GM19397 (cell line): ENCODE results near the gene COQ2.
A peak's percentile ranks its signal among the peaks of the same experiment; 100 is the strongest.
"Not testable (repeated sequence)": the region's sequence is repeated elsewhere in the genome, so short reads cannot be mapped to it uniquely, and the experiment has no call there.

Experiments
- ATAC-seq: cut with Tn5 transposase; IDR thresholded peaks from one replicate; pipeline ENCODE4 v1.9.1; 2021; ENCODE audit warnings: mild to moderate bottlenecking, moderate library complexity; ENCODE audit not compliant: unreplicated experiment

The COQ2 gene, protein sequence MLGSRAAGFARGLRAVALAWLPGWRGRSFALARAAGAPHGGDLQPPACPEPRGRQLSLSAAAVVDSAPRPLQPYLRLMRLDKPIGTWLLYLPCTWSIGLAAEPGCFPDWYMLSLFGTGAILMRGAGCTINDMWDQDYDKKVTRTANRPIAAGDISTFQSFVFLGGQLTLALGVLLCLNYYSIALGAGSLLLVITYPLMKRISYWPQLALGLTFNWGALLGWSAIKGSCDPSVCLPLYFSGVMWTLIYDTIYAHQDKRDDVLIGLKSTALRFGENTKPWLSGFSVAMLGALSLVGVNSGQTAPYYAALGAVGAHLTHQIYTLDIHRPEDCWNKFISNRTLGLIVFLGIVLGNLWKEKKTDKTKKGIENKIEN

DNA sequence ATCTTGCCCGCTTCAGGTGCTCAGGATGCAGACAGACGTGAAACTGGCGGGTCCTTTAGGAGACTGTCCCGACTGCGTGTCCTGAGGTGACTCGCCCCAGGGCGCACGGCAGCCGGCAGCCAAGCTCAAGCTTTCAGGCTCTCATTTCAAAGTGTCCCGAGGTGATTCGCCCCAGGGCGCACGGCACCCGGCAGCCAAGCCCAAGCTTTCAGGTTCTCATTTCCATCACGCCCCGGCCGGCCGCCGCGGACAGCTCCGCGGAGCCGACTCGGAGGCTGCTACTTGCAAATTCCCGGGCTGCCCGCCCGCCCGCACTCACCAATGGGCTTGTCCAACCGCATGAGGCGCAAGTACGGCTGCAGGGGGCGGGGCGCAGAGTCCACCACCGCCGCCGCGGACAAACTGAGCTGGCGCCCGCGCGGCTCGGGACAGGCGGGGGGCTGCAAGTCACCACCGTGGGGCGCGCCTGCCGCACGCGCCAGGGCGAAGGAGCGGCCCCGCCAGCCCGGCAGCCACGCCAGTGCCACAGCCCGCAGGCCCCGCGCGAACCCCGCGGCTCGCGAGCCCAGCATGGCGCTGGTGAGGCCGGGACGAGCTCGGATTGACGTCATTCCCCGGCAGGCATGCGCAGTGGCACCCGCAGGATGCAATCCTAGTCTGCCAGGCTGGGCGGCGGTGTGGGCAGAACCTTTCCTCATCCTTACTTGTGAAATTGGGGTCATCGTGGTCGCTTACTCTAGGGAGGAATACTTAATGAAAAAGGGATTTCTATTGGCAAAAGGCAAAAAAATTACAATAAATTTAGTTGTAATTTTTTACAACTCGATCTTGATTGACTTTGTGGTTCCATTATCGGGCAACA lies at the start of gene COQ2:
Gene COQ2, minus strand, starts transcription at position 606 of the 862 bp plus-strand sequence. Its CDS starts 34 bp downstream, at position 572.
- ATAC-seq = peak; percentile 93

DNA sequence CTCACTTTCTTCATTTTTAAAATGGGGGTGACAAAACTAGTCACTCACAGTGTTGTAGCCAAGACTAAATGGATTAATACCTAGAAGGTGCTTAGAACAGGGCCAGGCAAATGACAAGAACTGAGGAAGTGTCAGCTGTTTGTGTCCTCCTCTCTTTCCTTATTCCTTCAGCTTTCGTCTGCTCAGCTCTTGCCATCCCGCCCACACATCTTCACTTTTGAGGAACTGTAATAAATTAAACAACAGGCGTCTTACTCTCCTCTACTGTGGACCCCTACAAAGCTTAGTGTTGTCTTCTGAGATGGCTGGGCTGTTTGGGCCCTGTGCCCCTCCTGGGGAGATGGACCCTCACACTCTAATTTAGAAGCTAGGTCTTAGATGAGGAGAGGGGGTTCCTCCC lies 47.4 kb upstream of the COQ2 start:
- no peak for ATAC-seq

DNA sequence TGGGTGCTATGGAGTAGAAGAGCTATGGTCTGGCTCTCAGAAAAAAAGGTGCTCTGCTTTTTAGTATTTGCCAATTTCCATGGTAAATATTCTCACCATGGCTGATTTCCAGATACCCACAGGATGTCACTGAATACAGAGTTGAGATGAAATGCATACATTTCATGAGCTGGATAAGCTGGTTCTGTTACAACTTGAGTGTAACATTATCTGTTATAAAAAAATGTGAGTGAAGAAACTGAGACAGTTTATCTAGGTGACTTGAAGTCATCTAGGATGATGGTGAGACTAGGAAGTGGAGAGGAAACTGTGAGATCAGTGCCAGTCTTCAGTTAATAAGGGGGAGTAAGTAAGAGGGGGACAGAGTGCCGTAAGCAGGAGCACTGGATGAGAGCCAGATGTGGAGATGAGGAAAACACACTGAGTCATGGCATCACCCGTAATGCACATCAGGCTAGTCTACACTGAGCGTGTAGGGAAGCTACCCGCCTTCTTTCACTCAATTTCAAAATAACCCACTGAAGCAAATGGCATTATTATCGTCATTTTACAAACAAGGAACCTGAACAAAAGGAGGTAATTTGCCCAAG lies 45.0 kb upstream of the COQ2 start:
- ATAC-seq = no peak

DNA sequence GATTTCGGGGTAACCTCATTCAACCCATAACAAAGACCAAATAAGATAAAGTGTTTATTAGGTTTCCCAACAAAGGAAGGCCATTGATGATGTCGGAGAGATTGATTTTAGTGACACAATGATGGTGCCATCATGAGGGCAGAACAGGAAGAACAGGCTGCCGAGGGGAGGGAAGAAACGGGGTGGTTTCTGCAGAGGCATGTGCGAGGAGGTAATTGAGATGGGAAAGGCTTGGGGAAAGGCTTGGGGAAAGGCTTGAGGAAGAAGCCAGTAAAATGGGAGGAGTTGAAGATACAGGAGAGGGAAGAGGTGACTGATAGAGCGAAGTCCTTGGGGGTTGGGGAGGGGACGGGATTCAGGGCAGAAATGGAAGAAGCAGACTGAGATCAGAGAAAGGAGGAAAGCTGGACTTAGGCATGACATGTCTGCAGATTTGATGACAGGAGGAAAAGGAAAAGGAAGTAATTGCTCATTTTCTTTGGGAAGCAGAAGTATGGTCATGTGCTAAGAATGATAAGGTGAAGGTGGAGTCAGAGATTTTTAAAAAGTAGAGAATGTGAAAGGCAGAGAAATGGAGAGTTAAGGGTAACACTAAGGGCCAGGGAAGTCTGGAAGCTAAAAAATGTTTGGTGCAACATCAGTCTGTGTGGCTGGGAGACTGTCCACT lies 44.1 kb upstream of the COQ2 start:
- ATAC-seq = no peak

DNA sequence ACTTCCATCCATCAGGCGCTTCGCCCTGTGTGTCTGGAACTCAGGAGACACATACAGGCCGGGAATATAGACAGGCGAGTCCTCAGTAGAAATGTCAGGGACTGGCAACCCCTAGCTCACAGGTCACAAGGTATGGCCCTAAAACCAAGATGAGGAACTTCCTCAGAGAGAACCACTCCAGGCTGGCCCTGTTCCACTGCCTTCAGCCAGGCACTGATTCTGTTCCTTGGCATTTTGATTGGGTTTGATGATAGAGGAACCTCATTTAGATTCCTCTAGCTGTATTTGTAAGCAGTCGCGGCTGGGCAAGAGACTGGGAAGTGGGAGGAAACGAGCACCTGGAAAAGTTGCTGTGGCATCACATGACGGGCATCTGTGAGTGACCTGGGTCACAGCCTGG lies 41.9 kb upstream of the COQ2 start:
- no peak for ATAC-seq

DNA sequence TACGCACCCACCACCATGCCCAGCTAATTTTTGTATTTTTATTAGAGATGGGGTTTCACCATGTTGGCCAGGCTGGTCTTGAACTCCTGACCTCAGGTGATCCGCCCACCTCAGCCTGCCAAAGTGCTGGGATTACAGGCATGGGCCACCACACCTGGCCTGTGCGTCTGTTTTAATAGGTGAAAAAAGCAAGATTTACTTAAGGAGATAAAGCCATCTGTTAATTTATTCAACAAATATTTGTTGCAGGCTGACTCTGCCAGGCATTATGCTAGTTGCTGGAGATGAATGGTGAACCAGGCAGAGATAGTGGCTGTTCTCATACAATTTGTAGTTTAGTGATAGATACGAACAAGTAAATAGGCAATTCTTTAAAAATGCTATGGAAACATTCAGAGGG lies 40.7 kb upstream of the COQ2 start:
- not testable (repeated sequence) for ATAC-seq

DNA sequence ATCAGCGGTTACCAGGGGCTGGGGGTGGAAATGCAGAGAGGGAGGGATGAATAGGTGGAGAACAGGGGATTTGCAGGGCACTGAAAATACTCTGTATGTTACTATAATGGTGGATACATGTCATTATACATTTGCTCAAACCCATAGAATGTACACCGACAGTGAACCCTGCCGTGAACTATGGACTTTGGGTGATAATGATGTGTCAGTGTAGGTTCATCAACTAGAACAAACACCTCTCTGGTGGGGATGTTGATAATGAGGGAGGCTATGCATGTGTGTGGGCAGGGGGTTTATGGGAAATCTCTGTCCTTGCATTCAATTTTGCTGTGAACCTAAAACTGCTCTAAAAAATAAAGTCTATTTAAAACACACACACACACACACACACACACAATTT lies 38.5 kb upstream of the COQ2 start:
- ATAC-seq = no peak

DNA sequence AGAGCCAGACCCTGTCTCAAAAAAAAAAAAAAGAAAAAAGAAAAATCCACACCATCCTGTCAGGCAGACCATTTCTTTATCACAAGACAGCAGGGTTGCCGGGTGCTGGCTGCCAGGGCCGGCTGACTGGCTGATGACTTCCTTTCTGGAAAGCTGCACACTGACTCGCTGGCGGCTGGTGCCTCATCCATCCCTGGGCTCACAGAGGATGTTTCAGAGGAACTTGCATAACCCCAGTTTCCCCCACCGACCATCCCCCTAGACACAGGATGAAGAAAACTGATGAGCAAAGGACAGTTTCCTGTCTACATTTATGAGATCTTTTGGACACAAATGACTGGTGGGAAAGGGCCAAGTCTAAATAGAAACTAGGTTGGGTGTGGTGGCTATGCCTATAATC lies 36.0 kb upstream of the COQ2 start:
- no peak for ATAC-seq

DNA sequence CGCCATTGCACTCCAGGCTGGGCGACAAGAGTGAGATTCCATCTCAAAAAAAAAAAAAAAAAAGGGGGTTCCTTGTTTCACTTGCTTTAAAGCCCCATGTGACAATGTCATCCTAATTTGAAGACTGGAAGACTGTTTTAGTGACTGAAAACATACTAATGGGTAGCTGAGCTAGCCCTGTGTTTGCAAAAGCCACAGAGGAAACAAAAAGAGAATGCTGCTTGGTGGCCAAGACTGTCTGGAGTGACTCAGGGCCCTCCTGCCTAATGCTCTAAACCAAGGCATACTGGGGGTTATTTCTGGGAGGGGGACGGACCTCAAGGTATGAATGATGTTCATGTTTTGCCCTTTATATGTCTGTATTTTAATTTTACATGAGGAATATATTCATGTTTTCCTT lies 34.1 kb upstream of the COQ2 start:
- ATAC-seq = no peak

DNA sequence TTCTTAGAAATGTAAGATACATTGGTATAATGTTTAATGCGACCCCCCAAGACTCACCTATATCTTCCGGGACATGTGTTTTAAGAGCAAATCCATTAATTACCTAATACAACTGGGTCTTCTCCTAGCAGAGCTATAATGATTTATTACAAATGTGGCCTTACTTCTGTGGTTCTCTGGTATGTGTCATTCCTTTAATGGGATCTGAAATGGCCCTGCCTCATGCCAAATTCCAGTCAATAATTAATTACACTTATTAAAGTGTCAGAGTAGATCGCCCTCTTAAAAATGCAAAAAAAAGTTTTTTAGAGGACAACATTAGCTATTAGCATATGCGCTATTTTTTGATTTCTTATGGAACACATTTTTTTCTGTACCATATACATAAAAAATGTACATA lies 33.1 kb upstream of the COQ2 start:
- no peak for ATAC-seq

DNA sequence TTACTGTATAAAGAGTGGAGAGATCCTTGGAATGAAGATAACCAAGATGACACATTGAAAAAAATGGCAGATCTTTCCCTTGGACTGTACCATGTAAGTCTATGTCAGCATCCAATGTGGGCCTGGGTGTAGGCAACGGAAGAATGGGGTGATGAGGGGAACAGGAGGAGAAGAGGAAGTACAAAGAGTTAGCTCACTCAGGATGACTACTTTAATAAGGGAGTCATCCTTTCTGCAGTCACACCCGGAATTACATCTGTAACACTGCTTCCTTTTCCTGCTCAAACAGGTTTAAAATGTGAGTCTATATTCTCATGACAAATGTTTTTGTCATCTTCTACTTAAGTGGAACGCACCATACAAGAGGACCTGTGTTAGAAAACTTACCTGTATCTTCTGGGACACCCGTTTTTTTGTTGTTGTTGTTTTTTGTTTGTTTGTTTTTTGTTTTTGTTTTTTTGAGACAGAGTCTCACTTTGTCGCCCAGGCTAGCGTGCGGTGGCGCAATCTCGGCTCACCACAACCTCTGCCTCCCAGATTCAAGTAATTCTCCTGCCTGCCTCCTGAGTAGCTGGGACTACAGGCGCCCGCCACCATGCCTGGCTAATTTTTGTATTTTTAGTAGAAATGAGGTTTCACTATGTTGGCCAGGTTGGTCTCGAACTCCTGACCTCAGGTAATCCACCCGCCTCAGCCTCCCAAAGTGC lies 32.0 kb upstream of the COQ2 start:
- no peak for ATAC-seq

DNA sequence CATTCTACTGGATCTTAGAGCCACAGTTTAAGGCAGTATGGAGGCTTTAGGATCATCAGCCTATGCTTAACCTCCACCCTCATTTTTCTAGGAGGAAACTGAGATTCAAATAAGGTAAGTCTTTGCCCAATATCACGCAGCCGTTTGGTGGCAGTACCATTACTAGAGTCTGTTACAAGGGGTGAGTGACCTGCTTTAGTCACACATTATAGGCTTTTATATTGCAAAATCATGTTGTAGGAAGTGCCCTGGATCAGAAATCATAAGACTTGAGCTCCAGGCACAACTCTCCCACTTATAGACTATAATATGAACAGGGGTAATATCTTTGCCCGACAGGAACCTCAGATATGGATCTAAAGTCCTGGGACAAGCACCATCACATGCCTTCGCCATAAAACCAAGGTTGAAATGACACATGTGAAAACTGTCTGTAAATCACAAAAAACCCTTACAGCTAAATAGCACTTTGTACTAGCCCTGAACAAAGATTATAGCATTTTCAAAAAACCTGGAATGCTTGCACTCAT lies 30.8 kb upstream of the COQ2 start:
- ATAC-seq = no peak

DNA sequence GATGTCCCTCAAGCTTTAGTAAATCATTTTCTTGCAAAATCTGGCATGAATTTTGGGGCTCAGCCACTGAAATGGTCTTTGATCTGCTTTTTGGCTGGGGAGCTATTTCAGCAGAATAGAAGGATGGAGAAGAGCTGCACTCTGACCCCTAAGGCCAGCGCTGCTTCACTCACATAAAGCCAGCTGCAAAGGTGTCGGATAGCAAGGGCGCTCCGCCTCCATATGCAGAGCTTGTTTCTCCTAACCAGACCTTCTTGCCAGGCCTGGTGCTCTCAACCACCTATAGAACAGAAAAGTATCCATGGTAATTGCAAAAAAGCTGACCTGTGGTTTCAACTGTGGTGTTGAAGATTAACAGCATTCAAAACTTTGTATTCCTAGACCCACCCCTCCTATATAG lies 24.1 kb upstream of the COQ2 start:
- ATAC-seq = no peak

DNA sequence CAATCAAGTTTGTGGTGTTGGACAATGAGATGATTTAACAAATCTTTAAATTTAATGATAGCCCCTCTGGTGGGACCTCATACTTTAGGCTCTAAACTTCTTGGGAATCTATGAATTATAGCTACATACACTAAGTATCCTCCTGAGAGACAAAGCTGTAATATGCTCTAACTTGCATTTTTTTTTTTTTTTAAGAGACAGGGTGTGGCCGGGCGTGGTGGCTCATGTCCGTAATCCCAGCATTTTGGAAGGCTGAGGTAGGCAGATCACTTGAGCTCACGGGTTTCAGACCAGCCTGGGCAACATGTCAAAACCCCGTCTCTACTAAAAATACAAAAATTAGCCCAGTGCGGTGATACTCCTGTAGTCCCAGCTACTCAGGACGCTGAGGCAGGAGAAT lies 23.3 kb upstream of the COQ2 start:
- ATAC-seq = no peak

DNA sequence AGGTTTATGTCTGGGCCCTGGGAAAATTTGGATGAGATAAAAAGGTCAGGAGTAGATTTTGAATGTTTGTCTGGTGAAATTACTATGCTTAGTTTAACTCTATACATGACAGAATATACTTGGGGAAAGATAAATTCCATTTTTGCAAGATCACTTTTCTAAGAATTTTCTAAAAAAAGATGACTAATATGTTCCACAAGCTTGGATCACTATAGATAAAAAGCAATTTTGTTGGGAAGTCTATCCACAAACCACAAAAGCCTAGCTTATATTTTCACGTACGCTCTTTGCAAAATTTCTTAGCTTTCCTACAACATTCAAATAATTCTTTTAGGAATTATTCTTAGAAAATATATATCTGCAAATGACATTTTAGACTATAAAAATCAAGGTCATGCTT lies 20.6 kb upstream of the COQ2 start:
- no peak for ATAC-seq

DNA sequence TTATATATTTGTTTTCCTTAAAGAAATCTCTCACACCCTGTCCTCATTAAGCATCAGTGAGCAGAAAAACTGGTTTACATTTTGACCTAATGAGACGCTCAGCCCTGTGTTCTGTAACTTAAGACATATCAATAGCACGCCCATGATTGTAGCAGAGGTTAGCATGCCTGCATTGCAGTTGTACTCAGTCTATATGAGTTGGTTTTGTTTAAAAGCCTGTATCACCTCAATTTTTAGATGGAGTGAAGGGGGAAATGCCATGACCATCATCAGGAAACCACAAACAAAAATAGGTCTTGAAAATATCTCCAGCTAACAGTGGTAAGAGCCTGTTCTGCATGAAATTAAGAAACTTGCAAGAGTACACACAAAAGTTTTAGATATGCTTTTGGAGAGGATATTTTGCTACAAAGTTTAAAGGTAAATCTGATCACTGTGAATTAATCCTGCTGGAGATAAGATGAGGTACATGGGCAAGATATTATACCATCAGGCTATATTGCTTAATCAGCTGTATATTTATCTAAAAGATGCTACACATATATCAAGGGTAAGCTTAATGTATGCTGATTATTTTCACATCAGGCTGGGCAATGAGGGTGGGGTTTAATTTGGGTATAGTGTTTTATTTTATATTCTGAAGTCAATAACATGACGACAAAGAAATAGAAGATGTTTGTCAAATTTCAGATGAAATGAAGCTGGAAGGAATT lies 13.1 kb upstream of the COQ2 start:
- no peak for ATAC-seq

DNA sequence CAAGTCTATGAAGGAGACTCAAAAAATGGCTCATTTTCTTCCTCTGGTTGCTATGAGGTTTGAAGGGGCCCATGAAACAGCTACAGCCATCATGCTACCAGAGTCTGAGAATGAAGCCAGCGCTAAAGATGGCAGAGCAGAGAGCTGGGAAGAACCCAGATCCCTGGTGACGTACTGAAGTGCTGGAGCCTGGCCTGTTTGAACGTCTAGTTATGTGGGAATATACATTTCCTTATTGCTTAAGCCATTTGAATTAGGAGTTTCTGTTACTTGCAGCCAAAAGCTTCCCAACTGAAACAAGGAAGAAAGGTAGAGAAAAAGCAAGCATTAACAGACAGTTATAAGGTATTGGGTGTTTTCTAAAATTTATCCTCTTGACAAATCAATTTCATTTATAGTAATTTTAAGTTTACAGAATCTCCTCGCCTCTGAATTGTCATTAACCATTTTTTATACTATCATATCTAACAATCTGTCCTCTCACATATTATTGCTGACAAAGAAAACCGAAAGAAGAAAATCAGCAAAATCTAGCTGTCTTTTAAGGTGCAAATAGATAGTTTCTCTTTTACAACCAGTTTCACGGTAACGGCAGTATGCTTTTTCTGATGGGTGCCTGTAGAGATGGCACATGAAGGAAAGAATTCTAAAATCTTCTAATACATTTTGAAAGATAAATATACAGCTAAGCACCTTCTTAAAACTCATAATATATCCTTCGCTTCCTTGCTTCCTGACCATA lies 8.9 kb upstream of the COQ2 start:
- ATAC-seq = no peak

DNA sequence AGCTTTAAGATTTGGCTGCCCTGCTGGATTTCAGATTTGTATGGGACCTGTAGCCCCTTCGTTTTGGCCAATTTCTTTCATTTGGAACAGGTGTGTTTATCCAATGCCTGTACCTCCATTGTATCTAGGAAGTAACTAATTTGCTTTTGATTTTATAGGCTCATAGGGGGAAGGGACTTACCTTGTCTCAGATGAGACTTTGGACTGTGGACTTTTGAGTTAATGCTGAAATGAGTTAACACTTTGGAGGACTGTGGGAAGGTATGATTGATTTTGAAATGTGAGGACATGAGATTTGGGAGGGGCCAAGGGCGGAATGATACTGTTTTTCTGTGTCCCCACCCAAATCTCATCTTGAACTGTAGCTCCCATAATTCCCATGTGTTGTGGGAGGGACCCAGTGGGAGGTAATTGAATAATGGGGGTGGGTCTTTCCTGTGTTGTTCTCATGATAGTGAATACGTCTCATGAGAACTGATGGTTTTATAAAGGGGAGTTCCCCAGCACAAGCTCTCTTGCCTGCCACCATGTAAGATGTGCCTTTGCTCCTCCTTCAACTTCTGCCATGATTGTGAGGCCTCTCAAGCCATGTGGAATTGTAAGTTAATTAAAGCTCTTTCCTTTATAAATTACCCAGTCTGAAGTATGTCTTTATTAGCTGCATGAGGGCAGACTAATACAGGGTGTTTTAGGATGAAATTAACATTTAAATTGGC lies 5.6 kb upstream of the COQ2 start:
- ATAC-seq = not testable (repeated sequence)
